HCT116 (cell line): ENCODE data around the gene PNRC1. TPM values are rescaled to one million over a fixed set of nuclear protein-coding genes. Genes with fewer than 3 reads are reported as not detected.

ENCODE experiments used
- ATAC-seq: fragments of 200-7000 bp; cut with Tn5 transposase; 2 replicates; pipeline ENCODE4 v1.9.1; 2020; ENCODE audit warnings: mild to moderate bottlenecking, moderate library complexity
- BruUV-seq: library from RNA; stranded (reverse); fragments of 400-500 nt; replicated peaks from 2 replicates; lab custom pipeline; 2021; lab: Mats Ljungman, UMichigan
- CTCF ChIA-PET: fragments of 300-600 bp; sonication (Branson Sonifier 250); formaldehyde crosslinking; loops from one replicate; lab custom pipeline; 2021; ENCODE audit warnings: antibody characterized with exemption; lab: Charles Lee
- POLR2A ChIA-PET: fragments of 300-600, 350-600 bp; sonication (Branson Sonifier 250); formaldehyde crosslinking; loops from one replicate; lab custom pipeline; 2021; ENCODE audit warnings: antibody characterized with exemption; lab: Charles Lee
- RAD21 ChIA-PET, 2 experiments: fragments of 300-600 bp; sonication (Branson Sonifier 250); formaldehyde crosslinking; loops; one replicate each; lab custom pipeline; 2023; ENCODE audit warnings: low total read pairs in 2 of 2; ENCODE audit not compliant: uncharacterized antibody in 2 of 2, unreplicated experiment in 2 of 2, low non-redundant PET in 1 of 2; lab: Charles Lee
- DNase-seq: peaks from one replicate; pipeline ENCODE4 v3.0.0-alpha.2; 2010; ENCODE audit warnings: low read depth, low spot score
- H2AFZ ChIP-seq: fragments of 200-600 bp; shearing (Covaris generic), sonication (generic); 2 replicates; pipeline ENCODE4 v1.6.1; 2017; ENCODE audit warnings: low read depth, mixed run types, mixed read lengths, antibody characterized with exemption, low read length; ENCODE audit not compliant: poor library complexity, severe bottlenecking
- H3K27ac ChIP-seq: 2 replicates; pipeline ENCODE4 v1.5.1; 2012; ENCODE audit warnings: low read depth, low read length
- H3K27me3 ChIP-seq: fragments of 200-600 bp; sonication (generic); 2 replicates; pipeline ENCODE4 v1.6.1; 2016; ENCODE audit warnings: mixed run types, low read length, mixed read lengths; ENCODE audit not compliant: insufficient read depth
- H3K36me3 ChIP-seq, 2 experiments: fragments of 200-500 bp in 1 of 2; fragments of 200-600 bp in 1 of 2; sonication (Bioruptor generic) in 1 of 2; sonication (generic) in 1 of 2; 2 replicates each; pipeline versions ENCODE4 v1.5.1 to v1.6.1; 2014 to 2016; ENCODE audit warnings: low read length in 2 of 2, inconsistent platforms in 1 of 2, mixed read lengths in 1 of 2, mixed run types in 1 of 2; ENCODE audit not compliant: insufficient read depth in 2 of 2, control insufficient read depth in 1 of 2
- H3K4me1 ChIP-seq, 2 experiments: fragments of 200-600 bp in 1 of 2; sonication (generic) in 1 of 2; 2 replicates each; pipeline versions ENCODE4 v1.5.1 to v1.6.1; 2012 to 2017; ENCODE audit warnings: low read length in 2 of 2, inconsistent platforms in 1 of 2, mild to moderate bottlenecking in 1 of 2, mixed read lengths in 1 of 2, mixed run types in 1 of 2, moderate library complexity in 1 of 2; ENCODE audit not compliant: insufficient read depth in 2 of 2, control insufficient read depth in 1 of 2
- H3K4me2 ChIP-seq: fragments of 200-600 bp; sonication (generic); 2 replicates; pipeline ENCODE4 v1.6.1; 2017; ENCODE audit warnings: mixed run types, low read length, mixed read lengths
- H3K4me3 ChIP-seq, 2 experiments: fragments of 200-600 bp in 1 of 2; sonication (generic) in 1 of 2; replicated peaks in 1 of 2; 2 replicates each; pipeline ENCODE4 v1.5.1; 2011 to 2016; ENCODE audit warnings: low read length in 2 of 2, control low read depth in 1 of 2, low read depth in 1 of 2, mild to moderate bottlenecking in 1 of 2, mixed read lengths in 1 of 2, mixed run types in 1 of 2
- H3K79me2 ChIP-seq: fragments of 200-600 bp; sonication (generic); 2 replicates; pipeline ENCODE4 v1.6.1; 2017; ENCODE audit warnings: mild to moderate bottlenecking, mixed run types, low read length, moderate library complexity, mixed read lengths; ENCODE audit not compliant: insufficient read depth
- H3K9ac ChIP-seq: fragments of 200-600 bp; sonication (generic); 2 replicates; pipeline ENCODE4 v1.6.1; 2016; ENCODE audit warnings: low read length, mixed read lengths
- H3K9me2 ChIP-seq: fragments of 200-600 bp; sonication (generic), shearing (Covaris generic); 2 replicates; pipeline ENCODE4 v1.6.1; 2017; ENCODE audit warnings: mixed run types, mild to moderate bottlenecking, moderate library complexity; ENCODE audit not compliant: insufficient read depth
- H3K9me3 ChIP-seq, 2 experiments: fragments of 200-500 bp in 1 of 2; fragments of 200-600 bp in 1 of 2; sonication (Bioruptor generic) in 1 of 2; sonication (generic) in 1 of 2; 2 replicates each; pipeline ENCODE4 v1.6.1; 2014 to 2017; ENCODE audit warnings: low read length in 2 of 2, mixed read lengths in 2 of 2, inconsistent platforms in 1 of 2, low read depth in 1 of 2, mild to moderate bottlenecking in 1 of 2, mixed run types in 1 of 2, moderate library complexity in 1 of 2; ENCODE audit not compliant: control insufficient read depth in 1 of 2, insufficient read depth in 1 of 2
- H4K20me1 ChIP-seq: fragments of 200-600 bp; sonication (generic), shearing (Covaris generic); 2 replicates; pipeline ENCODE4 v1.6.1; 2017; ENCODE audit warnings: mixed run types, mild to moderate bottlenecking, moderate library complexity; ENCODE audit not compliant: insufficient read depth
- ATF3 ChIP-seq: IDR thresholded peaks from 2 replicates; pipeline ENCODE4 v1.6.1; 2012
- CEBPB ChIP-seq: IDR thresholded peaks from 2 replicates; pipeline ENCODE4 v1.6.1; 2012; ENCODE audit warnings: low read depth
- EGR1 ChIP-seq: IDR thresholded peaks from 2 replicates; pipeline ENCODE4 v1.6.1; 2012; ENCODE audit warnings: low read depth
- EZH2 ChIP-seq: fragments of 200-600 bp; sonication (generic); IDR thresholded peaks from 2 replicates; pipeline ENCODE4 v1.6.1; 2017; ENCODE audit warnings: antibody characterized with exemption, mixed run types
- EZH2phosphoT487 ChIP-seq: fragments of 200-600 bp; IDR thresholded peaks from 2 replicates; pipeline ENCODE4 v1.6.1; 2018; ENCODE audit warnings: antibody characterized with exemption, borderline replicate concordance
- JUND ChIP-seq: IDR thresholded peaks from 2 replicates; pipeline ENCODE4 v1.6.1; 2012
- POLR2A ChIP-seq: IDR thresholded peaks from 2 replicates; pipeline ENCODE4 v1.7.0; 2011; ENCODE audit warnings: borderline replicate concordance; ENCODE audit not compliant: insufficient read depth, insufficient read length; ENCODE audit errors: extremely low read depth
- POLR2AphosphoS5 ChIP-seq: IDR thresholded peaks from 2 replicates; pipeline ENCODE4 v1.6.1; 2011; ENCODE audit warnings: mild to moderate bottlenecking, low read depth, low read length, moderate library complexity
- REST ChIP-seq: IDR thresholded peaks from 2 replicates; pipeline ENCODE4 v1.6.1; 2012; ENCODE audit warnings: low read depth
- TCF7L2 ChIP-seq: IDR thresholded peaks from 2 replicates; pipeline ENCODE4 v1.7.0; 2011; ENCODE audit warnings: borderline replicate concordance, inconsistent platforms; ENCODE audit not compliant: insufficient read depth, insufficient read length; ENCODE audit errors: extremely low read depth
- ZFX ChIP-seq: fragments of 450-650 bp; IDR thresholded peaks from 2 replicates; pipeline ENCODE4 v1.6.1; 2017
- intact Hi-C: fragments of 100-400 bp; cut with micrococcal nuclease; formaldehyde crosslinking; loops from 2 replicates; pipeline ENCODE4 v1.10.0; 2022
- total RNA-seq: library from RNA; stranded (reverse); gene quantifications from one replicate; pipeline ENCODE4 v1.2.1, GENCODE V29; 2021; ENCODE audit not compliant: unreplicated experiment

Gene PNRC1
- total RNA-seq, 1 experiment from 2014 or later, result 66.8 TPM

- Histone ChIP-seq H4K20me1 (no peaks in the 10 kb centered on the region), H3K79me2 (no peaks in the 10 kb centered on the region), H3K9me3 (no peaks in the 10 kb centered on the region), H3K4me1 (peaks cover 13 to 16% of the 10 kb centered on the region in 2 experiments), H3K27me3 (no peaks in the 10 kb centered on the region), H2AFZ (no peak overlapping the region), H3K36me3 (no peaks in the 10 kb centered on the region), H3K9ac (no peak overlapping the region), H3K27ac (no peak overlapping the region), H3K4me3 (no peak overlapping the region), H3K4me2 (no peak overlapping the region), H3K9me2 (no peaks in the 10 kb centered on the region)
- RAD21 ChIA-PET, result interaction anchor here (0.6 to 1.1 kb wide), 3 partner anchors 11 to 86 kb away, joined by 3 to 7 read pairs (median 5); partner anchors contain the start of gene PNRC1 (in 2 of the 2)
- BruUV-seq, result no TSS peak
- POLR2A ChIA-PET, result interaction anchor here (1.4 kb wide), 1 partner anchor 11 kb away, joined by 5 read pairs; the partner anchor contains the start of gene PNRC1
- intact Hi-C loops, result no loop called here
- TF ChIP-seq JUND (no peak), EZH2phosphoT487 (no peak)
- CTCF ChIA-PET, result no interaction called here
- no peak for DNase-seq
- peak; percentile 54; the same call in 1 of the 2 replicates for ATAC-seq
These were observed 10.9 kb upstream of the PNRC1 start for GRCh38 chr6:89069536-89070163.

- RAD21 ChIA-PET, result no interaction called here
- Histone ChIP-seq H3K9me3 (no peaks in the 10 kb centered on the region), H3K4me2 (no peak overlapping the region), H3K27ac (no peak overlapping the region), H3K79me2 (no peaks in the 10 kb centered on the region), H3K27me3 (no peaks in the 10 kb centered on the region), H3K4me1 (peaks cover 13 to 16% of the 10 kb centered on the region in 2 experiments)
- CTCF ChIA-PET, result no interaction called here
- BruUV-seq, result no TSS peak
- TF ChIP-seq POLR2A (no peak), EZH2 (no peak), CEBPB (no peak), ZFX (no peak), TCF7L2 (no peak), EGR1 (no peak), ATF3 (no peak), POLR2AphosphoS5 (no peak), REST (no peak)
- TF ChIP-seq, all 23 proteins: peak for 0
- H4K20me1 ChIP-seq, result no peaks in the 10 kb centered on the region
- intact Hi-C loops, result no loop called here
- no peaks in the 10 kb centered on the region for H3K36me3 ChIP-seq
- no peak overlapping the region for H2AFZ ChIP-seq
- no peak for ATAC-seq
- POLR2A ChIA-PET, result interaction anchor here (1.7 kb wide), 1 partner anchor 9 kb away, joined by 6 read pairs; the partner anchor contains the start of gene PNRC1
- no peak overlapping the region for H3K9ac ChIP-seq
- no peak for DNase-seq
- no peak overlapping the region for H3K4me3 ChIP-seq
- no peaks in the 10 kb centered on the region for H3K9me2 ChIP-seq
These were observed 9.5 kb upstream of the PNRC1 start for GRCh38 chr6:89071036-89071435.
